K562 (cell line): ENCODE data around the gene XPC. TPM values are rescaled to one million over a fixed set of nuclear protein-coding genes. Genes with fewer than 3 reads are reported as not detected.

Experiments used
- ATF7 ChIP-seq: fragments of 450-650 bp; IDR thresholded peaks from 2 replicates; pipeline ENCODE4 v1.7.1; 2014; ENCODE audit warnings: mild to moderate bottlenecking, moderate library complexity
- CBFB ChIP-seq: sonication (generic); formaldehyde crosslinking; IDR thresholded peaks from 2 replicates; pipeline ENCODE4 v1.4.0; 2020; ENCODE audit warnings: mild to moderate bottlenecking, missing genetic modification reagents
- EP300 ChIP-seq: IDR thresholded peaks from 2 replicates; pipeline ENCODE4 v1.6.1; 2012; ENCODE audit warnings: low read length, improper control_type of control experiment
- ETS2 ChIP-seq: IDR thresholded peaks from 2 replicates; pipeline ENCODE4 v1.6.1; 2016; ENCODE audit warnings: borderline replicate concordance, missing genetic modification characterization, mild to moderate bottlenecking, moderate library complexity, missing compliant biosample characterization; ENCODE audit not compliant: poor library complexity, severe bottlenecking
- HEY1 ChIP-seq: fragments of 250-450 bp; sonication (Bioruptor Pico); IDR thresholded peaks from 2 replicates; pipeline ENCODE4 v1.5.0; 2020; ENCODE audit warnings: mild to moderate bottlenecking, moderate library complexity, borderline replicate concordance
- JUN ChIP-seq, 2 experiments: sonication (generic) in 1 of 2; formaldehyde crosslinking in 1 of 2; IDR thresholded peaks; 2 replicates each; pipeline versions ENCODE4 v1.6.1 to v1.8.0; 2012 to 2022; ENCODE audit warnings: borderline replicate concordance in 2 of 2, mild to moderate bottlenecking in 2 of 2, improper control_type of control experiment in 1 of 2, low read depth in 1 of 2, low read length in 1 of 2, missing genetic modification reagents in 1 of 2
- NR2C1 ChIP-seq, 2 experiments: fragments of 450-650 bp; IDR thresholded peaks; 2 replicates each; pipeline ENCODE4 v1.6.1; 2017; ENCODE audit warnings: mild to moderate bottlenecking in 2 of 2, antibody characterized with exemption in 1 of 2, inconsistent platforms in 1 of 2, missing compliant biosample characterization in 1 of 2, missing genetic modification characterization in 1 of 2
- POLR2H ChIP-seq: IDR thresholded peaks from 2 replicates; pipeline ENCODE4 v1.6.1; 2016; ENCODE audit warnings: missing genetic modification characterization, low read depth, mild to moderate bottlenecking, control low read depth, missing compliant biosample characterization, moderate library complexity
- SNIP1 ChIP-seq: fragments of 450-650 bp; IDR thresholded peaks from 2 replicates; pipeline ENCODE4 v1.7.1; 2017; ENCODE audit warnings: low read depth, mild to moderate bottlenecking
- THRB ChIP-seq: fragments of 450-650 bp; formaldehyde crosslinking; conservative IDR thresholded peaks from 2 replicates; pipeline ENCODE4 v1.4.0; 2022; ENCODE audit warnings: mild to moderate bottlenecking, missing genetic modification characterization
- ZNF143 ChIP-seq: sonication (generic); formaldehyde crosslinking; IDR thresholded peaks from 2 replicates; pipeline ENCODE4 v1.9.0; 2022; ENCODE audit warnings: mild to moderate bottlenecking, missing genetic modification reagents
- ZNF347 ChIP-seq: fragments of 450-650 bp; formaldehyde crosslinking; IDR thresholded peaks from 2 replicates; pipeline ENCODE4 v1.4.0; 2020; ENCODE audit warnings: low read depth, mild to moderate bottlenecking, moderate library complexity
- ZNF551 ChIP-seq: fragments of 250-450 bp; sonication (Bioruptor Pico); IDR thresholded peaks from 2 replicates; pipeline ENCODE4 v1.5.0; 2021; ENCODE audit warnings: mild to moderate bottlenecking, moderate library complexity
- ZNF584 ChIP-seq: fragments of 200-800 bp; sonication (Bioruptor generic); IDR thresholded peaks from 2 replicates; pipeline ENCODE4 v1.6.1; 2016; ENCODE audit warnings: low read depth, mild to moderate bottlenecking, missing genetic modification characterization, missing compliant biosample characterization
- ZNF707 ChIP-seq: fragments of 250-450 bp; sonication (Bioruptor Pico); conservative IDR thresholded peaks from 2 replicates; pipeline ENCODE4 v1.8.0; 2022; ENCODE audit warnings: inconsistent platforms, mild to moderate bottlenecking, moderate library complexity
- polyA plus RNA-seq, 8 experiments: library from polyadenylated mRNA; depleted of rRNA in 4 of 8; stranded (reverse) in 5 of 8; unstranded in 3 of 8; fragments of >200 nt; fragmentation: Nextera tagmentation in 2 of 8; fragmentation: Illumina TruSeq in 1 of 8; extraction: Ambion mirVana in 2 of 8; extraction: Trizol in 1 of 8; gene quantifications; 2 replicates each; pipeline versions ENCODE4 v1.2.1 to v1.2.3, GENCODE V29; 2011 to 2014; ENCODE audit warnings: inconsistent platforms in 1 of 8, missing spikeins in 1 of 8
- total RNA-seq, 7 experiments: library from RNA; depleted of rRNA in 6 of 7; stranded (reverse); fragments of >200 nt in 6 of 7; fragmentation: Illumina TruSeq in 2 of 7; extraction: Trizol in 2 of 7; gene quantifications; 2 replicates each; pipeline versions ENCODE4 v1.2.1 to v1.2.3, GENCODE V29; 2011 to 2021; ENCODE audit warnings: low replicate concordance in 1 of 7
- TF ChIP-seq, protein P1 (sequence below), 2 experiments: fragments of 450-650 bp in 1 of 2; sonication (generic) in 1 of 2; formaldehyde crosslinking in 1 of 2; IDR thresholded peaks in 1 of 2; conservative IDR thresholded peaks in 1 of 2; 2 replicates each; pipeline versions ENCODE4 v1.6.1 to v1.8.1; 2016 to 2023; ENCODE audit warnings: mild to moderate bottlenecking in 2 of 2, moderate library complexity in 2 of 2, inconsistent platforms in 1 of 2, missing genetic modification reagents in 1 of 2
- TF ChIP-seq, protein P2 (sequence below): fragments of 450-650 bp; formaldehyde crosslinking; IDR thresholded peaks from 2 replicates; pipeline ENCODE4 v1.4.0; 2020; ENCODE audit warnings: mild to moderate bottlenecking, moderate library complexity
- TF ChIP-seq, protein P3 (sequence below): sonication (generic); formaldehyde crosslinking; IDR thresholded peaks from 2 replicates; pipeline ENCODE4 v1.8.0; 2022; ENCODE audit warnings: mild to moderate bottlenecking, missing genetic modification reagents

The XPC gene
- total and polyA plus RNA-seq, 9 of the 15 experiments (the other 6 are each of a cell fraction or from before 2014, with no cell fraction given), result 3.8 to 54.7 (median 41.3) TPM

DNA sequence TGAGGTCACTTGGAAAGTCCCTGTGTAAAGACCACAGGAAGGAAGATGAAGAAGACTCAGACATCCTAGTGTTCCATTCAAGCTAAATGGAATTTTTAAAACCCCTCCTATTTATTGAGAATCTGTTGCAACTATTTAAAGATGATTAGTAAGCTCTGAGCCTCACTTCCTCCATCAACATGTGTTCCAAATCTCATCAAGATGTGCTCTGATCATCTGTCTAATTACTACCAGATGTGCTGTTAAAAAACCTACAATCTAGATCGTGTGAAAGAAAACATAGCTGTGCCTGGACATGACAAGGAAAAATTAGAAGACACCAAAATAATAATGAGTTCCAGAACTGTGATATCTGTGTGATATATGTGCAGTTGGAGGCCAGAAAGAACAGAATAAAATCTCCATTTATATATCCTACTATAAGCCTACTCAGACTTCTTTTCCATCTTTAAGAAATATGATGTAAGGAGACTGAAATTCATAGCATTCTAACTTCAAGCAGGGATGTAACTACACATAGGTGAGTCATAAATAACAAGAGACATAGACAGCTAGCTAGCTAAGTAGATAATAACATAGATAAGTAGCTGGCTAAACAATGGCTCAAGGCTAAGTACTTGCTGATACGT lies 7.8 kb downstream of the XPC start (continued):
- no peak for TF ChIP-seq ETS2 (tag)
- TF ChIP-seq, protein P1, sequence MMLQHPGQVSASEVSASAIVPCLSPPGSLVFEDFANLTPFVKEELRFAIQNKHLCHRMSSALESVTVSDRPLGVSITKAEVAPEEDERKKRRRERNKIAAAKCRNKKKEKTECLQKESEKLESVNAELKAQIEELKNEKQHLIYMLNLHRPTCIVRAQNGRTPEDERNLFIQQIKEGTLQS (IDR thresholded peaks at IDR 0.05), result peak; percentile 83
- TF ChIP-seq, protein P1 (CRISPR knock-in tag; conservative IDR thresholded peaks at IDR 0.05), result no peak
- TF ChIP-seq JUN (IDR thresholded peaks at IDR 0.05; ENCODE audit: borderline replicate concordance, low read depth, low read length), result peak; percentile 60; the same call in 1 of the 2 replicates
- TF ChIP-seq JUN (CRISPR knock-in tag; IDR thresholded peaks at IDR 0.05; ENCODE audit: borderline replicate concordance), result no peak
- TF ChIP-seq THRB, result no peak
- peak; percentile 33; the same call in 1 of the 2 replicates for TF ChIP-seq ATF7
- peak; percentile 31; the same call in 1 of the 2 replicates for TF ChIP-seq EP300
- peak; percentile 79 for TF ChIP-seq ZNF584 (CRISPR knock-in tag)
- TF ChIP-seq ZNF347 (CRISPR knock-in tag), result no peak
- TF ChIP-seq, protein P2, sequence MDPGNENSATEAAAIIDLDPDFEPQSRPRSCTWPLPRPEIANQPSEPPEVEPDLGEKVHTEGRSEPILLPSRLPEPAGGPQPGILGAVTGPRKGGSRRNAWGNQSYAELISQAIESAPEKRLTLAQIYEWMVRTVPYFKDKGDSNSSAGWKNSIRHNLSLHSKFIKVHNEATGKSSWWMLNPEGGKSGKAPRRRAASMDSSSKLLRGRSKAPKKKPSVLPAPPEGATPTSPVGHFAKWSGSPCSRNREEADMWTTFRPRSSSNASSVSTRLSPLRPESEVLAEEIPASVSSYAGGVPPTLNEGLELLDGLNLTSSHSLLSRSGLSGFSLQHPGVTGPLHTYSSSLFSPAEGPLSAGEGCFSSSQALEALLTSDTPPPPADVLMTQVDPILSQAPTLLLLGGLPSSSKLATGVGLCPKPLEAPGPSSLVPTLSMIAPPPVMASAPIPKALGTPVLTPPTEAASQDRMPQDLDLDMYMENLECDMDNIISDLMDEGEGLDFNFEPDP, result no peak
- TF ChIP-seq, protein P3, sequence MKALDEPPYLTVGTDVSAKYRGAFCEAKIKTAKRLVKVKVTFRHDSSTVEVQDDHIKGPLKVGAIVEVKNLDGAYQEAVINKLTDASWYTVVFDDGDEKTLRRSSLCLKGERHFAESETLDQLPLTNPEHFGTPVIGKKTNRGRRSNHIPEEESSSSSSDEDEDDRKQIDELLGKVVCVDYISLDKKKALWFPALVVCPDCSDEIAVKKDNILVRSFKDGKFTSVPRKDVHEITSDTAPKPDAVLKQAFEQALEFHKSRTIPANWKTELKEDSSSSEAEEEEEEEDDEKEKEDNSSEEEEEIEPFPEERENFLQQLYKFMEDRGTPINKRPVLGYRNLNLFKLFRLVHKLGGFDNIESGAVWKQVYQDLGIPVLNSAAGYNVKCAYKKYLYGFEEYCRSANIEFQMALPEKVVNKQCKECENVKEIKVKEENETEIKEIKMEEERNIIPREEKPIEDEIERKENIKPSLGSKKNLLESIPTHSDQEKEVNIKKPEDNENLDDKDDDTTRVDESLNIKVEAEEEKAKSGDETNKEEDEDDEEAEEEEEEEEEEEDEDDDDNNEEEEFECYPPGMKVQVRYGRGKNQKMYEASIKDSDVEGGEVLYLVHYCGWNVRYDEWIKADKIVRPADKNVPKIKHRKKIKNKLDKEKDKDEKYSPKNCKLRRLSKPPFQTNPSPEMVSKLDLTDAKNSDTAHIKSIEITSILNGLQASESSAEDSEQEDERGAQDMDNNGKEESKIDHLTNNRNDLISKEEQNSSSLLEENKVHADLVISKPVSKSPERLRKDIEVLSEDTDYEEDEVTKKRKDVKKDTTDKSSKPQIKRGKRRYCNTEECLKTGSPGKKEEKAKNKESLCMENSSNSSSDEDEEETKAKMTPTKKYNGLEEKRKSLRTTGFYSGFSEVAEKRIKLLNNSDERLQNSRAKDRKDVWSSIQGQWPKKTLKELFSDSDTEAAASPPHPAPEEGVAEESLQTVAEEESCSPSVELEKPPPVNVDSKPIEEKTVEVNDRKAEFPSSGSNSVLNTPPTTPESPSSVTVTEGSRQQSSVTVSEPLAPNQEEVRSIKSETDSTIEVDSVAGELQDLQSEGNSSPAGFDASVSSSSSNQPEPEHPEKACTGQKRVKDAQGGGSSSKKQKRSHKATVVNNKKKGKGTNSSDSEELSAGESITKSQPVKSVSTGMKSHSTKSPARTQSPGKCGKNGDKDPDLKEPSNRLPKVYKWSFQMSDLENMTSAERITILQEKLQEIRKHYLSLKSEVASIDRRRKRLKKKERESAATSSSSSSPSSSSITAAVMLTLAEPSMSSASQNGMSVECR (CRISPR knock-in tag), result no peak
- no peak for TF ChIP-seq CBFB (CRISPR knock-in tag)
- no peak for TF ChIP-seq ZNF551 (CRISPR knock-in tag)
- no peak for TF ChIP-seq ZNF707
- no peak for TF ChIP-seq ZNF143 (CRISPR knock-in tag)
- TF ChIP-seq POLR2H (tag), result peak; percentile 70
- no peak for TF ChIP-seq SNIP1
- no peak for TF ChIP-seq HEY1 (CRISPR knock-in tag)
- no peak for TF ChIP-seq NR2C1 (IDR thresholded peaks at IDR 0.05)
- TF ChIP-seq NR2C1 (tag; IDR thresholded peaks at IDR 0.05), result 0 out of 2 replicates have a peak, but pooled peaks have one; percentile 8
